HL-60 (cell line): ENCODE results near the gene FBN2.

Experiments used
- DNase-seq, 2 experiments: peaks; one replicate each; pipeline ENCODE4 v3.0.0-alpha.2; 2010 to 2020; ENCODE audit warnings: low read depth in 1 of 2, low spot score in 1 of 2
- H3K27ac ChIP-seq: fragments of 250-450 bp; sonication (Bioruptor Pico); replicated peaks from 2 replicates; pipeline ENCODE4 v1.5.1; 2020; ENCODE audit warnings: mild to moderate bottlenecking, moderate library complexity
- H3K27me3 ChIP-seq: fragments of 250-450 bp; sonication (Bioruptor Pico); 2 replicates; pipeline ENCODE4 v1.5.1; 2021; ENCODE audit warnings: mild to moderate bottlenecking, moderate library complexity; ENCODE audit not compliant: insufficient read depth, poor library complexity, severe bottlenecking
- H3K4me3 ChIP-seq: replicated peaks from 2 replicates; pipeline ENCODE4 v1.5.1; 2011; ENCODE audit warnings: mild to moderate bottlenecking, control low read depth, low read length; ENCODE audit not compliant: insufficient read depth
- CTCF ChIP-seq: IDR thresholded peaks from one replicate; pipeline ENCODE4 v1.5.1; 2011; ENCODE audit warnings: low read length, control low read depth, inconsistent platforms; ENCODE audit not compliant: insufficient read depth
- GABPA ChIP-seq: IDR thresholded peaks from 2 replicates; pipeline ENCODE4 v1.6.1; 2012; ENCODE audit warnings: low read depth
- POLR2AphosphoS5 ChIP-seq: IDR thresholded peaks from 2 replicates; pipeline ENCODE4 v1.6.1; 2012; ENCODE audit warnings: low read depth
- SPI1 ChIP-seq: IDR thresholded peaks from 2 replicates; pipeline ENCODE4 v1.6.1; 2012; ENCODE audit warnings: low read depth, mild to moderate bottlenecking, borderline replicate concordance
- TF ChIP-seq, protein P1 (sequence below): IDR thresholded peaks from 2 replicates; pipeline ENCODE4 v1.6.1; 2012; ENCODE audit warnings: low read depth; ENCODE audit not compliant: insufficient replicate concordance

The FBN2 gene

DNA sequence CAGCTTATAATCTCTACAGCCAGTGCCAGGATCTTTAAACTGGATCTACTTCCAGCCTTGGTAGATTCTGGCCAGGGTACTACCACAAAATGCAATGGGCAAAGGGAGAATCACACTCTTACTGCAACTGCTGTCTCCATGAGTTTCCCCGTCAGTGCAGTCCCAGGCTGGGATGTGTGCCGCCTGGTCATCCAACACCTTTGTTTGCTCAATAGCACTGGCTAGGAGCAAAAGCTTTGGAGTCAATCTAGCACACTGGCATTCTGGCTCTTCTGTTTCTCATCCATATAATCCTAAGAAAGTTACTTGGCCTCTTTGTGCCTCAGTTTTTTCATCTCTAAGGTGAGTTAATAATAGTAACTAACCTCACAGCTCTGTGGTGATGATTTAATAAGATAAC is 96.9 kb downstream of the FBN2 start:
- no peaks in the 10 kb centered on the region for H3K27me3 ChIP-seq
- H3K4me3 ChIP-seq, result no peak overlapping the region
- H3K27ac ChIP-seq, result no peak overlapping the region
- TF ChIP-seq SPI1 (no peak), POLR2AphosphoS5 (no peak), CTCF (no peak), GABPA (no peak)
- TF ChIP-seq, protein P1, sequence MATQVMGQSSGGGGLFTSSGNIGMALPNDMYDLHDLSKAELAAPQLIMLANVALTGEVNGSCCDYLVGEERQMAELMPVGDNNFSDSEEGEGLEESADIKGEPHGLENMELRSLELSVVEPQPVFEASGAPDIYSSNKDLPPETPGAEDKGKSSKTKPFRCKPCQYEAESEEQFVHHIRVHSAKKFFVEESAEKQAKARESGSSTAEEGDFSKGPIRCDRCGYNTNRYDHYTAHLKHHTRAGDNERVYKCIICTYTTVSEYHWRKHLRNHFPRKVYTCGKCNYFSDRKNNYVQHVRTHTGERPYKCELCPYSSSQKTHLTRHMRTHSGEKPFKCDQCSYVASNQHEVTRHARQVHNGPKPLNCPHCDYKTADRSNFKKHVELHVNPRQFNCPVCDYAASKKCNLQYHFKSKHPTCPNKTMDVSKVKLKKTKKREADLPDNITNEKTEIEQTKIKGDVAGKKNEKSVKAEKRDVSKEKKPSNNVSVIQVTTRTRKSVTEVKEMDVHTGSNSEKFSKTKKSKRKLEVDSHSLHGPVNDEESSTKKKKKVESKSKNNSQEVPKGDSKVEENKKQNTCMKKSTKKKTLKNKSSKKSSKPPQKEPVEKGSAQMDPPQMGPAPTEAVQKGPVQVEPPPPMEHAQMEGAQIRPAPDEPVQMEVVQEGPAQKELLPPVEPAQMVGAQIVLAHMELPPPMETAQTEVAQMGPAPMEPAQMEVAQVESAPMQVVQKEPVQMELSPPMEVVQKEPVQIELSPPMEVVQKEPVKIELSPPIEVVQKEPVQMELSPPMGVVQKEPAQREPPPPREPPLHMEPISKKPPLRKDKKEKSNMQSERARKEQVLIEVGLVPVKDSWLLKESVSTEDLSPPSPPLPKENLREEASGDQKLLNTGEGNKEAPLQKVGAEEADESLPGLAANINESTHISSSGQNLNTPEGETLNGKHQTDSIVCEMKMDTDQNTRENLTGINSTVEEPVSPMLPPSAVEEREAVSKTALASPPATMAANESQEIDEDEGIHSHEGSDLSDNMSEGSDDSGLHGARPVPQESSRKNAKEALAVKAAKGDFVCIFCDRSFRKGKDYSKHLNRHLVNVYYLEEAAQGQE, result no peak
- no peak for DNase-seq

GRCh38 chr5:128436749-128437188 is 101.3 kb downstream of the FBN2 start:
- H3K27ac ChIP-seq, result no peak overlapping the region
- H3K27me3 ChIP-seq, result no peaks in the 10 kb centered on the region
- no peak overlapping the region for H3K4me3 ChIP-seq
- TF ChIP-seq GABPA (no peak), SPI1 (no peak), CTCF (no peak), POLR2AphosphoS5 (no peak)
- TF ChIP-seq, protein P1, result no peak
- DNase-seq, result no peak

- H3K27ac ChIP-seq, result no peak overlapping the region
- TF ChIP-seq, protein P1, result no peak
- TF ChIP-seq SPI1 (no peak), POLR2AphosphoS5 (no peak), GABPA (no peak), CTCF (no peak)
- H3K27me3 ChIP-seq, result no peaks in the 10 kb centered on the region
- no peak for DNase-seq
- H3K4me3 ChIP-seq, result no peak overlapping the region
Measured at GRCh38 chr5:128435861-128436260, 102.2 kb downstream of the FBN2 start.
